Keratinocyte (primary cell): ENCODE measurements around the gene ADPRH.

Source experiments
- EZH2 ChIP-seq: IDR thresholded peaks from one replicate; pipeline ENCODE4 v1.6.1; 2012; ENCODE audit warnings: inconsistent platforms, mild to moderate bottlenecking, low read length, moderate library complexity
- TF ChIP-seq, protein P1 (sequence below), 3 experiments: IDR thresholded peaks in 1 of 3; conservative IDR thresholded peaks in 1 of 3; optimal IDR thresholded peaks in 1 of 3; 2 replicates in 2 of 3; 3 replicates in 1 of 3; pipeline versions ENCODE3 to v1.5.1; 2011; ENCODE audit warnings: low read length in 3 of 3, mild to moderate bottlenecking in 3 of 3, moderate library complexity in 2 of 3, control low read depth in 1 of 3, inconsistent platforms in 1 of 3; ENCODE audit not compliant: insufficient read depth in 2 of 3; ENCODE audit errors: extremely low read depth in 1 of 3

DNA sequence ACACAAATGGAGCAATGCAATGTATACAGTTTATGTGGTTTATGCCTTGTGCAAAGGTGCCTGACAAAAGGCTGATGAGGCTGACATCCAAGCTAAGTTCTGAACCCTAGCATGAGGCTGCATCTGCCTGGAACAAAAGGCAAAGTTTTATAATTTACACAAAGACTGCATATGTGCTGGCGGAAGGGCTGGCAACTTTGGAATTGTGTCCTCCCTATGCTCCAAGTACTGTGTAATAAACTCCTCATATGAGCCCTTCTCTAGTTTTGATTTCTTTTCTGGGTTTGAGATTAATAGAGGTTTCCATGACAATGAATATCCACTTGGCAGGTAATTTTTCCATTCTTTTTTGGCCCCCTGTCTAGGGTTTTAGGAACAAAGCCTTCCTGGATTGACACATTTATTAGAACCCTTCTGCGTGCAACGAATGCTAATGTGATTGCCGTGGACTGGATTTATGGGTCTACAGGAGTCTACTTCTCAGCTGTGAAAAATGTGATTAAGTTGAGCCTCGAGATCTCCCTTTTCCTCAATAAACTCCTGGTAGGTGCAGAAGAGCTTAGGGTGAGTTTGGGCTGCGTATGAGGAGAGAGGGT, 29.2 kb downstream of the ADPRH start:
- TF ChIP-seq, protein P1, sequence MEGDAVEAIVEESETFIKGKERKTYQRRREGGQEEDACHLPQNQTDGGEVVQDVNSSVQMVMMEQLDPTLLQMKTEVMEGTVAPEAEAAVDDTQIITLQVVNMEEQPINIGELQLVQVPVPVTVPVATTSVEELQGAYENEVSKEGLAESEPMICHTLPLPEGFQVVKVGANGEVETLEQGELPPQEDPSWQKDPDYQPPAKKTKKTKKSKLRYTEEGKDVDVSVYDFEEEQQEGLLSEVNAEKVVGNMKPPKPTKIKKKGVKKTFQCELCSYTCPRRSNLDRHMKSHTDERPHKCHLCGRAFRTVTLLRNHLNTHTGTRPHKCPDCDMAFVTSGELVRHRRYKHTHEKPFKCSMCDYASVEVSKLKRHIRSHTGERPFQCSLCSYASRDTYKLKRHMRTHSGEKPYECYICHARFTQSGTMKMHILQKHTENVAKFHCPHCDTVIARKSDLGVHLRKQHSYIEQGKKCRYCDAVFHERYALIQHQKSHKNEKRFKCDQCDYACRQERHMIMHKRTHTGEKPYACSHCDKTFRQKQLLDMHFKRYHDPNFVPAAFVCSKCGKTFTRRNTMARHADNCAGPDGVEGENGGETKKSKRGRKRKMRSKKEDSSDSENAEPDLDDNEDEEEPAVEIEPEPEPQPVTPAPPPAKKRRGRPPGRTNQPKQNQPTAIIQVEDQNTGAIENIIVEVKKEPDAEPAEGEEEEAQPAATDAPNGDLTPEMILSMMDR (optimal IDR thresholded peaks at IDR 0.05 in 1 of 3, IDR thresholded peaks at IDR 0.05 in 1 of 3, conservative IDR thresholded peaks at IDR 0.05 in 1 of 3; ENCODE audit: extremely low read depth in 1 of 3, insufficient read depth in 2 of 3, low read length in 3 of 3): no peak
- TF ChIP-seq EZH2: no peak
